HG03025 (cell line): ENCODE measurements around the gene SLC25A19.

Experiments used
- ATAC-seq: cut with Tn5 transposase; IDR thresholded peaks from one replicate; pipeline ENCODE4 v1.9.1; 2021; ENCODE audit warnings: mild to moderate bottlenecking, moderate library complexity; ENCODE audit not compliant: unreplicated experiment, low FRiP score

The SLC25A19 gene

GRCh38 chr17:75289115-75289831, at the start of gene SLC25A19:
SLC25A19 (minus strand) TSS chr17:75289433; CDS start chr17:75286764, 2,669 bp downstream.
- ATAC-seq = peak; percentile 86

GRCh38 chr17:75338335-75338734, 49.1 kb upstream of the SLC25A19 start:
- ATAC-seq = no peak

- ATAC-seq = no peak
Observed at GRCh38 chr17:75335315-75335714, 46.1 kb upstream of the SLC25A19 start.

- ATAC-seq = no peak
Observed at GRCh38 chr17:75334723-75335122, 45.5 kb upstream of the SLC25A19 start.

- ATAC-seq = no peak
Observed at GRCh38 chr17:75331671-75332070, 42.4 kb upstream of the SLC25A19 start.

GRCh38 chr17:75327757-75328156, 38.5 kb upstream of the SLC25A19 start:
- no peak for ATAC-seq

GRCh38 chr17:75326226-75326848, 37.1 kb upstream of the SLC25A19 start:
- ATAC-seq = no peak

- no peak for ATAC-seq
Observed at GRCh38 chr17:75325827-75326225, 36.6 kb upstream of the SLC25A19 start.

- no peak for ATAC-seq
Observed at GRCh38 chr17:75325348-75325747, 36.1 kb upstream of the SLC25A19 start.

- no peak for ATAC-seq
Observed at GRCh38 chr17:75321506-75321905, 32.3 kb upstream of the SLC25A19 start.

GRCh38 chr17:75319904-75320691, 30.9 kb upstream of the SLC25A19 start:
- peak; percentile 40 for ATAC-seq

GRCh38 chr17:75318615-75319222, 29.5 kb upstream of the SLC25A19 start:
- no peak for ATAC-seq

GRCh38 chr17:75318211-75318610, 29.0 kb upstream of the SLC25A19 start:
- no peak for ATAC-seq

GRCh38 chr17:75317671-75318070, 28.4 kb upstream of the SLC25A19 start:
- no peak for ATAC-seq

GRCh38 chr17:75316253-75316652, 27.0 kb upstream of the SLC25A19 start:
- no peak for ATAC-seq

- no peak for ATAC-seq
Observed at GRCh38 chr17:75315541-75316243, 26.5 kb upstream of the SLC25A19 start.

- ATAC-seq = no peak
Observed at GRCh38 chr17:75313941-75314551, 24.8 kb upstream of the SLC25A19 start.

- ATAC-seq = no peak
Observed at GRCh38 chr17:75308732-75309629, 19.7 kb upstream of the SLC25A19 start.
